NCI-H226 (cell line): ENCODE measurements around the gene PASK.
"Not testable (repeated sequence)": the region's sequence is repeated elsewhere in the genome, so short reads cannot be mapped to it uniquely, and the experiment has no call there.

Experiments
- DNase-seq: peaks from one replicate; pipeline ENCODE4 v3.0.0-alpha.2; 2015

Gene PASK

DNA sequence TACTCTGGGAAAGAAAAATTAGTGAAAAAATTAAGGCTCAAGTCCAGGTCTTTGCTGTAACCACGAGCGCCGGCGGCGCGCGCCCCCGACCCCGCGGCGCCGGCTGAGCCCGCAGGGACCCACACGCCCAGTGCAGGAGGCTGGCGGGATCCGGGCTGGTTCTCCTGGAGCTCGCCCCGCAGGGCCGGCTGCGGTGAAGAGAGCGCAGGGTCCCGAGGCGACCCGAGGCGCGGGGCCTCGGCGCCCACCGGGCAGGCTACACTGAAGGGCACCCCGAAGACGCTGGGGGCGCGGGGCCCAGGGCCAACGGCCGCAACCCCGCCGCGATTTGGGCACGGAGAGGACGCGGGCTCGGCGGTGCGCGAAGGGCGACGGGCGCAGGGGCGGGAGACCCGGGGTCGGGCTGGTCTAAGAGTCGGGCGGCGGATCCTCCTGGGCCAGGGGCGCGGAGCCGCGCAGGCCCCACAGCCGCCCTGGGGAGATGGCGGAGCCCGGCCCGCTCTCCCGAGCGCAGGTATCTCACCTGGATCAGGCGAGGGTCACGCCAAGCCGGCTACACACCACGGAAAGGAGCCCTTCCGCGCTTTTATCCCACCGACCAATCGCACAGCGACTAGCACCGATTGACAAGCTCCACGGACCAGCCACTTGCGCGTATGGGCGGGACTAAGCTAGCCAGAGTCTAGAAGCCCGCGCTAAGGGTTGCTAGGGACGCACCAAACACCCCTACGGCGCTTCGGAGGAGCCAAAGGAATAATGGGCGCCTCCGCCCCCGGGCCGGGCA is at the start of gene PASK:
TSS of gene PASK (minus strand) at position 582 of the 784 bp plus-strand sequence. CDS start 6,440 bp downstream, outside the sequence.
- DNase-seq: peak; percentile 95

DNA sequence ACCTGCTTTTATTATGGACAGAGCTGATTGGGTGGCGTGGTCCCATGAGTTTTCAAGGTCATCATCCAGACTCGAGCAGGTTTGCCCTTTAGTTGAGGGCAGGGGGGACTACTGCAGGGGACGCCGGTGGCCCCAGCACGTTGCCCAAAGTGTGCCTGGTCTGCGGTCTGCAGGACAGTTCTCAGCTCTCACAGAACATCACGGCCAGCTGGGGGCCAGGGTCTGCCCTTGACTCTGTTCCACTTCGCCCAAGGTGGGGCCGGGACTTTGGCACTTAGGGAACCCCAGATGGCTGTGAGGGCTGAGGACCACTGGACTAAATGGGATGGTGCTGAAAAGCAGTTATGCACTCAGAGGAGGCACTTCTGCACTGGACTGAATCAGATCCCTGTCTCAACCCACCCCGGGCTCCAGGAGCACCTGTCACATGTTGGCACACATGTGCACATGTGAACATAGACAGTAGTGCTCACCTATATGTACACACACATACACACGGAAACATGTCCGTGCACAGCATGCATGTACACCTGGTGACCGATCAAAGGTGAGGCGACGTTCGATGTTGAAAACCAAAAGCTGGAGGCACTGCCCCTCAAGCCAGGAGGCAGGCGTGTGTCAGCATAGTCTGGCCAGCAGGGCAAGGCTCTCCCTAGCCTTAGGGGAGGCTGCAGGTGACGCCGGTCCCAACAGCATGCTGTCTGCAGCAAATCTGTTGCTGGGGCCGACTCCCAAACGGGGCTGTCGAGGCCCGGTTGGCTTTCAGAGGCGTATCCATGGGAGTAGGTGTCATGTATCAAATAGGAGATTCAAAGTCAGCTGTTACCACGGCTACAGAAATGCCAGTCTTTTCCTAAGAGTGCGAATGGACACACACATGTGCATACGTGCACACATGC is 49.4 kb upstream of the PASK start:
- DNase-seq: no peak

DNA sequence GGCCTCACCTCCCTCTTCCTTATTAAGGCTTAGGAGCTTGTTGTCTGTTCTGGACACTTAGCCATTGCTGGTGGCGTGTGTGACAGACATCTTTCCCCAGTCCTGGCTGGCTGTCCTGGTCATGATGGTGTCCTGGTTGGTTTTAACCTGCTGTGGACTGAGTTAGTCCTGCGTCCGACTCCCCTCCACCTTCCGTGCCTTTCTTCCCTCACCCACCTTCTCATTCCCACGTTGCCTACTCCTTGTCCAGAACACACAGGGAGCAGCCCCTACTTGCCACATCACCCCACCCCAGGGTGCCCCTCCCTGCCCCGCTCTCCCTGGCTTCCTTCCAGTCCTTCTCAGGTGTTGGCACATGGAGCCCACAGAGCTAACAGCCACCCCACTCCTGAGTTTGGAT is 48.7 kb upstream of the PASK start:
- no peak for DNase-seq

DNA sequence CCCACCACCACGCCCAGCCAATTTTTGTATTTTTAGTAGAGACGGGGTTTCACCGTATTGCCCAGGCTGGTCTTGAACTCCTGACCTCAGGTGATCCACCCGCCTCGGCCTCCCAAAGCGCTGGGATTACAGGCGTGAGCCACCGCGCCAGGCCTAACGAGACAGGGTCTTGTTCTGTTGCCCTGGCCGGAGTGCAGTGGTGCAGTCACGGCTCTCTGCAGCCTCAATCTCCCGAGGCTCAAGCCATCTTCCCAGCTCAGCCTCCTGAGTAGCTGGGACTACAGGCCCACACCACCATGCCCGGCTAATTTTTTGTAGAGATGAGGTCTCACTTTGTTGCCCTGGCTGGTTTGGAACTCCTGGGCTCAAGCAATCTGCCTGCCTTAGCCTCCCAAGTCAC is 48.0 kb upstream of the PASK start:
- not testable (repeated sequence) for DNase-seq

DNA sequence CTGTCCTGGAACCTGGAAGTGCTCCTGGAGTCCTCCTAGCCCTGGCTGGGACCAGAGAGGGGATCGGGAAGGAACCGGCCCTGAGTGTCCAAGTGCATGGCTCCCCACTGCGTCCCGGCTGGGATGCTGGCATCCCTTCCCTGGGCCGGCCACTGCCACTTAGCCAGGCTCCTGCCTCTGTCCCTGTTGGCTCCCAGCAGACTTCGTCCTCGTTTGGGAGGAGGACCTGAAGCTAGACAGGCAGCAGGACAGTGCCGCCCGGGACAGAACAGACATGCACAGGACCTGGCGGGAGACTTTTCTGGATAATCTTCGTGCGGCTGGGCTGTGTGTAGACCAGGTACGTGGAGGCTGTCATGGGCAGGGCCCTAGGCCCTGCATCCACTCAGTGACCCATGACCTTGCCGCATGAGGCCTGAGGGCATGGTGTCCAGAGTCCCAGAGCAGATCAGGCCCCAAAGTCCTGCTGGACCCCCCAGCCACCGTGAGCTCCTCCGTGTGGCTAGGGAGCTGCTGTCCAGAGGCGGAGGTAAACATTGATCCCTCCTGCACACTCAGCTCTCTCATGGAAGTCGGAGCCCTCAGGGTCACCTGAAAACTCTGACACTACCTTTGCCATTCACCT is 46.3 kb upstream of the PASK start:
- DNase-seq: no peak

DNA sequence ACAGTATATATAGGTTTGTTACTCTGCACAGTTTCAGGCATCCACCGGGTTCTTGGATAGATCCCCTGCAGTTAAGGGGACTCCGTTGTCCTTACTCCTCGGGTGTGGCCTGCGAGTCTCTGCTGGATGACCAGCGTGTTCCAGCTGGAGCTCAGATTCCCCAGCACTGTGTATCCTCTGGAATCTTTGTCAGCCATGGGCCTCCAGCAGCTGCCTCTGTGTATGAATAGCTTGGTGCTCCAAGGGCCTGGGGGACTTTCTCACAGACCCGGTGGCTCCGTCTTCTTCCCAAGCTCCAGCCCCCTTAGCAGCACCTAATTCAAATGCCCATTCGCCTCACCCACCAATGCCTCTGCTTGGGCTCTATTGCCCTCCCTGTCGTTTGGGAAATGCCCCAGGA is 45.5 kb upstream of the PASK start:
- DNase-seq: no peak

DNA sequence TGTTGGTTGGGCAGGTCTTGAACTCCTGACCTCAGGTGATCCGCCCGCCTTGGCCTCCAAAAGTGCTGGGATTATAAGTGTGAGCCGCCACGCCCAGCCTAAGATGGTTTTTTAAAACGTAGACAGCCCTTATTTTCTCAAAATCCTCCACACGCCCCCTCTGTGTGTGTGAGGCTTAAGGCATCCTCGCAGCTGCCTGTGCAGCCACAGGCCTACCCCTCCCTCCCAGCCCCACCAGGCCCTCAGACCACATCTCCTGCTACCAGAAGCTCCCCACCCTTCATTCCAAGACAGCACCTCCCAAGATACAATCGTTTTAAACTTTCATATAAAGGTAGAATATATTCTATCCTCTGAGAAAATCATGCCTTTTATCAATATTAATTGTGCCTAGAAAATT is 44.0 kb upstream of the PASK start:
- no peak for DNase-seq

DNA sequence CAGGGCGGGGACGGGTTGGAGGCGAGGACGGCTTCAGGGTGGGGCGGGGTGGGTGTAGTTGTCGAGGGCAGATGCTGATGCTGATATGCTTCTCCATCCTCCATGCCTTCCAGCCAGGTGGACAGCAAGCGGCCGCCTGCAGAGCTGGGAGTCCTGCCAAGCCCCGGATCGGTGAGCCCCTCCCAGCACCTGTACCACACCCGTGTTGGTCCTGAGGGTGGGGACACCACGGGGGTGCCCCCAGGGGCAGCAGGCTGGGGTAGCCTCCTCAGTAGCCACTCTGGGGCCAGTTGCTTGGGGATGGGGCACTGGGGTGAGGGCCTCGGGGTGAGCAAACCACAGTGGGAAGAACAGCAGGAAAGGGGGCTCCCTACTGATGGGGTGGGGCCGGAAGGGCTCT is 41.8 kb upstream of the PASK start:
- DNase-seq: no peak

DNA sequence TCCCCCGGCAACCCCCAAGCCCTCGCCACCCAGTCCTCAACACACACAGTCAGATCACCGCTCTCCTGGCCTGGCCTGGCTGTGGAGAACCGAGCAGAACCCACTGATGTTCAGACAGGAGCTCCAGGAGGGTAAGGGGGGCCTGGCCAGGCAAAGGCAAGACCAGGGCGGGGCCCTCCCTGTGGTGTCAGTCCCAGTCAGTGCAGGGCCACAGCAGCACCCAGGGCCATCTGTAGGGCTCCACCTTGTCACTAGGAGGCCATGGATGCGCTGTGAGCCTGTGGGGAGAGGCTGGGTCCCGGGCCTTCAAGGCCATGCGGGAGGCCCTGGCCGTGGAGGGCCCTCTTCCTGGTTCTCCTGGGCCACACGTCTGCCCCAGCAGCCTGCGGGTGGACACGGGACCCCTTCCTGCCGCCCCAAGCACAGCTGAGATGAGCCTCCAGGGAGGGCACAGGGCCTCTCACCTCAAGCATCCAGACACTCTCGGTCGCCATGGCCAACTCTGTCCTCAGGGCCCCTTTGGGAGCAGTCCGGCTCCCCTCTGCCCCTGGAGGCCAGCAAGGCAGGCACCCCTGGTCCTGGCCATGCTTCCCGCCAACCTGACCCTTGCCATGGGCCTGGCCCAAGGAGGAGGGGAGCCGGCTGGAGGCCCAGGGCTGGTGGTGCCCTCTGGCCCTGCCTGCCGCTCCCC is 41.2 kb upstream of the PASK start:
- no peak for DNase-seq

DNA sequence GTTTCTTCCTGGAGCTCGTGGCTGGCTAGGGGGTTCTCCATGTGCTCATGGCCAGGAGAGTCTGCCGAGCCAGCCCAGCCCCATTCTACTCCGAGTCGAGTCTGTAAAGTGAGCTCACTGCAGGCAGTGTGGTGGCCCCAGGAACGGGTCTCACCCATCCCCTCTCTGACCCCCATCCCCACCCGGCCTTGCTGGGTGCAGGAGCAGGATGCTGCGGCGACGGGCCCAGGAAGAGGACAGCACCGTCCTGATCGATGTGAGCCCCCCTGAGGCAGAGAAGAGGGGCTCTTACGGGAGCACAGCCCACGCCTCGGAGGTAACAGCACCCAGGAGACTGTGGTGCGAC is 40.6 kb upstream of the PASK start:
- DNase-seq: no peak

DNA sequence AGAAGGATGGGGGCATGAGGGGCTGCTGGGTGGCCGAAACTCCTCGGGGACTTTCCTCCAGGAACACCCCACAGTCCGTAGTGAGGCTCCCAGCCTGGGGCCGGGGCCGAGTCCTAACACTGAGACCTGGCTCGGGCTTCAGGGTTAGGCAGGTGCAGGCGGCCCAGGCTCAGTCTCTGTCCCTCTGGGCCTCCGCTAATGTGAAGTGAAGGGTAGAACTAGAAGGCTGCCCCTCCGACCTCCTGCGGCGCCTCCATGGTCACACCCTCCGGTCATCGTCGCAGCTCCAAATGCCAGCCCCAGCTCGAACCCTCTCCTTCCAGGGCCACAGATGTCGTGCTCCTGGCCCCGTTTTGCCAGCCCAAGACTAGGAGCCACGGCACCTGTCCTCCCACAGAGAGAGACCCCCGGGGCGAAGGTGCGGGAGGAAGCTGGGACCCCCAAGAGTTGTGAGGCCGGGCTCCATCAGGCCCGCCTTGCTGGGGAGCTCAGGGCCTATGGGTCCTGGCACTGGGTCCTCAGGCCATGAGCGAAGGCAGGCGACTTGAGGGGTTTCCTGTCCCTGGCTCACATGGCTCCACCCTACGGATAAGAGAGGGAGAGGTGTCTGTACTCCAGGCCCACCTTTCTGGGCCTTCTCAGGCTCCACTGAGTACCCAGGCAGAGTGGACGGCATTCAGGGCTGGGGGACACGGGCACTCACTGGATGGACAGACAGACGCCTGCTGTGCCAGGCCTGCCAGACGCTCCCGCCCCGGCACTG is 40.0 kb upstream of the PASK start:
- no peak for DNase-seq

DNA sequence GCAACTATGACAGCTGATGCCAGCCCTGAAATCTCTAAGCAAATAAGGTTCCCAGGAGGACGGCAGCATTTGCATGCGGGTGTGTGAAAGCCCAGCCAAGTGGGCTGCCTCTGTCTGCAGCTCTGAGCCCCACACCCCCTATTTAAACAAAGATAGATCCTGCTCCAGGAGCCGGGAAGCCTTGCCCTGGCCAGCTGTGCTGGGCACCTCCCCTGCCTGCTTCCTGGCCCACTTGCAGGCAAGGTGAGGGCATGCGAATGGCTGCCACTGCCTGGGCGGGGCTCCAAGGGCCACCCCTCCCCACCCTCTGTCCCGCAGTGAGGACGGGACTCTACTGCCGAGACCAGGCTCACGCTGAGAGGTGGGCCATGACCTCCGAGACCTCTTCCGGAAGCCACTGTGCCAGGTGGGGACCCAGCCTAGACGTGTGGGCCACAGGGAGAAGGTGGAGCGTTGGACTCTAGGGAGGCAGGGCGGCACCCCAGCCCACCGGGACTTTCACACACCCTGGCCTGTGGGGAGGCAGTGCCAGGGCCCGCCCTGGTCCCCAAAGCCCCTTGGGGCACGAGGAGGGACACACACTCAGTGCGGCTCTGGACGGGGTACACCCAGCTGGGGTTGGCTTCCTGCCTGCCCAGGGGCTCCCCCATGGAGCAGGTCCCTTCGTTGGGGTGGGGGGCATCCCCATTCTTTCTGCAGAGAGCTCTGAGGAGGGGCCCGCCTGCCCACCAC is 39.3 kb upstream of the PASK start, which contains the start of gene ANO7:
TSS of gene ANO7 (plus strand) at position 317 of the 732 bp plus-strand sequence. CDS start 1,387 bp downstream, outside the sequence.
- no peak for DNase-seq

DNA sequence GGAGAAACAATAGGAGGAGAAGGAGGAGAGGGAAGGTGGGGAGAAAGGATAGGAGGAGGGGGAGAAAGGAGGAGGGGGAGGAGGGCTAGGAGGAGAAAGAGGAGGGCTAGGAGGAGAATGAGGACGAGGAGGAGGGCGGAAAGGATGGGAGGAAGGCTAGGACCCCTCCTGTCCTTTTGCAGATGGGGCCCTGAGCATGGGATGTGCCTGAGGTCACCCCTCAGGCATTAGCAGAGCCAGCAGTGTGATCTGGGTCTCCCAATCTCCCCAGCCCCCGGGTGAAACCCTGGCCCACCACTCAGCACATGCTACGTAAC is 38.6 kb upstream of the PASK start:
- DNase-seq: no peak

DNA sequence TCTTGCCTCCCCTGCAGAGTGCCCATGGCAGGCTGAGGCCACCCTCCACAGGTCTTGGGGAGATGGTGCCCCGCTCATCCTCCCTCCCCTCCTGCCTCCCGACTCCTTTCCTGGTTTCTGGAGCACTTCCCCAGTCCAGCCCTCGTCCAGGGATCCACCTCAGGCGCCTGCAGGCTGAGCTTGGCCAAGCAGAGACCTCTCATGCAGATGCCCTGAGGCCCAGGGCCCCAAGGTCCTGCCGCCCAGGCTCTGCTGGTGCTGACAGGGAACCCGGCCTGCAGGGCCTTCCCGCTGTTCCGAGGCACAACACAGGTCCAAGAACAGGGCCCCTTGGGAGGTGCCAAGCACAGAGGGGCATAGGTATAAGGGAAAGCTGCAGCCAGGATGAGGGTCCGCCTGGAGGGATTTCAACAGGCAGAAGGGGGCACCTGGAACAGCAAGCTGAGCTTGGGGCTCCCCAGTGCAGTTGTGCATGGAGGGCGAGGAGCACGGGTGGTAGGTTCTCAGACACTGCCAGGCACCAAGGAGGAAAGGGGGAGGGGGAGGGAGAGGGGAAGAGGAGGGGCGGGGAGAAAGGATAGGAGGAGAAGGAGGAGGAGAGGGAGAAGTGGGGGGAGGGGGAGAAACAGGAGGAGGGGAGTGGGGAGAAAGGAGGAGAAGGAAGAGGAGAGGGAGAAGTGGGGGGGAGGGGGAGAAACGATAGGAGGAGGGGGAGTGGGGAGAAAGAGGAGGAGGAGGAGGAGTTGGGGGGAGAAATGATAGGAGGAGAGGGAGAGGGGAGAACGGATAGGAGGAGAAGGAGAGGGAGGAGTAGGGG is 38.0 kb upstream of the PASK start:
- DNase-seq: no peak

DNA sequence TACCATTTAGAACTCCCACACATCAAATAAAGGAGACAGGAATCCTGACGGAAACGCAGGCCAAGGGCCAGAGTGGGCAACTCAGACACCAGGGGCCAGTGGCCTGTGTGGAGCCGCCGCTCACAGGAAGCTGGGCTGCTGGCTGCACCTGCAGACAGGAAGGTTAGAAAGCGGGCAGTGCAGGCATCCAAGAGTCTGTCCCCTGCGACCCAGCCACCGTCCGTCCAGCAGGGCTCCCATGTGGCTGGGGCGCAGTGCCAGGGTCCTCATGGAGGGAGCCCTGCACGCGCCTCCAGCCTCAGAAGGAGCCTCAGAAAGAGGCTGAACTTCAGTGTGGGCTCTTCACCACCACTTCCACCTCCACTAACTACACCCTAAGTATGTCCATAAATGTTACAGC is 36.7 kb upstream of the PASK start:
- no peak for DNase-seq

DNA sequence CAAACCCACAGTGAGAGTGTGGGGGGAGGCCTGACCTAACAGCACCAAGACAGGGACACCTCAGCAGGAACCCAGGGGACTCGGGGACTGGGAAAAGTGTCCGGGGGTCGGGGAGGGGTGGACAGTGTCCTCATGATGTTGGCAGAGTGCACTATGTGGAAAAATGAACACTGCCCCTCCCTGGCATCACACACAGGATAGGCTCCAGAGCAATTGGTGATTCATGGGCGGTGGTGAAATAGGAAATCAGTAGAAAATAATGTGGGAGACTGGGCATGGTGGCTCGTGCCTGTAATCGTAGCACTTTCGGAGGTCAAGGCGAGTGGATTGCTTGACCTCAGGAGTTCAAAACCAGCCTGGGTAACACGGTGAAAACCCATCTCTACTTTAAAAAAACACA is 35.6 kb upstream of the PASK start:
- DNase-seq: no peak

DNA sequence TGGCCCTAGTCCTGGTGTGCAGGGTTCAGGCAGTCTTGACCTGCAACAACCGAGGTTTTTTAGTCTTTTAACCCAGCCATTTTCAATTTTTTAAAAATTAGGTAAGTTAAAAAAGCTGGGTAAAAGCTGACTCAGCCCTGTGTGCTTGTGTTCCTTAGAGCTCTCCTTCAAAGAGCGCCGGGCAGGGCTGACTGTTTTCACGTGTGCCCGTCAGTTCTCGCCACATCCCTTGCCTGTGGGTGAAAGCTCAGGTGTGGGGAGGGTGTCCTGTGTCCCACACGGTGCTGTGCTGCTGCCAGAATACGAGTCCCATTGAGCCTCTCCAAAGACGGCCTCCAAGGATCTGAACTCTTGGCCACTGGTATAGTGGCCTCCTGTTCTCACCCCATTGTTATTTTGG is 33.9 kb upstream of the PASK start:
- DNase-seq: no peak

DNA sequence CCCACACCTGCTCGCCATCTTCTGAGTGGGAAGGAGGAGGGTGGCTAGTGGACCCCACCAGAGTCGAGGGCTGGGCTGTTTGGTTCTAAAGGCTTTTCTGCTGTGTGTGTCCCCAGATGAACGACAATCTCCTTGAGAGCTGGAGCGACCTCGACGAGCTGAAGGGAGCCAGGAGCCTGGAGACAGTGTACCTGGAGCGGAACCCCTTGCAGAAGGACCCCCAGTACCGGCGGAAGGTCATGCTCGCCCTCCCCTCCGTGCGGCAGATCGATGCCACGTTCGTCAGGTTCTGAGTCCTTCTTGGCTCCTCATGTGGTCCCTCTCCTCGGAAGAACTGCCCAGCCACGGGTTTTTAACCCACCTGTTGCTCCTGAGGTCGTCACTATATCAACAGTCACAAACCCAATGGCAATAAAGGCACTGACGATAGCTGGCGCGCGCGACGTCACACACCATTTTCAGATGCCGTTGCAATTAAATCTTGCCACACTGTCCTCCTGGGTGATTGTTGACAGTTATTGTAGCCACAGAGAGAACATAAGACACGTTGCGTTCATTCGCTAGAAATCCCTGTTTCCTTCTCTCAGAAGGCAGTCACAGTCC is 33.4 kb upstream of the PASK start:
- no peak for DNase-seq

DNA sequence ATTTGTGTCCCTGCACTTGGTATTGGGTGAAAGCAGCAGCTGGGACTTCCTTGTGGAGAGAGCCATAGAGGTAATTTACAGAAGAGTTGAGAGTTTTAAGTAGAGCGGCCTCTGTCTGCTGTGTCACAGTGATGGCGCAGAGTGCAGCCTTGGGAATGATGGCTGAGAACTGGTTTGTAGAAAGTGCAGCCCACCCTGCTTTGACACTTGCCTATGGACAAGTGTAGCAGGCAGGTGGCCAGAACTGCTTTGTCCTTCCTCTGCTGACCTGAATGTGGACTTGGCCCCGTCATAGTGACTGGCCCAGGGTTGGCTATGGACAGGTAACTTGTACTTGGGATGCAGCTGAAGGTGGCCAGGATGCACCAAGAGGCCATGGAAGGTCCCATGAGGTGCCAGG is 32.9 kb upstream of the PASK start:
- no peak for DNase-seq

DNA sequence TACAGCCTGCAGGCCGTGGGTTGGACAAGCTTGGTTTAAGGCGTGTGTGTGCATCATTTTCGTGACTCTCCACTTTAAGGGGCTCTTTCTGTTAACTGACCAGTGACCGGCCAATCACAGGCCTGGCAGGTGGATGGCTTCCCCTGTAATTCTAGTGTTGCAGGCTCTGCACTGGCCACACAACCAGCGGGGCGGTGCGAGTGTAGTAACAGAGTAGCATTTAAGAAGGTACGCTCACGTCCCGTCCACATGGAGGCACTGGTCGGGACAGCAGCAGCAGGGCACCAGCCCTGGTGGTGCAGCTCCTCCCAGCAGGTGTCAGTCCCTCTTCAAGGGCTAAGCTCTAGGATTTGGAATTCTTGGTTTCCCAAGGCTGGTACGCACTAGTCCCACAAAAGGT is 31.2 kb upstream of the PASK start:
- DNase-seq: no peak
